GM21390 (cell line): Measurements from ENCODE around the gene SKIDA1.
A peak's percentile ranks its signal among the peaks of the same experiment; 100 is the strongest.

Experiments used
- ATAC-seq: cut with Tn5 transposase; IDR thresholded peaks from one replicate; pipeline ENCODE4 v1.9.1; 2021; ENCODE audit not compliant: unreplicated experiment

The SKIDA1 gene

GRCh38 chr10:21517134-21518031, 8.1 kb downstream of the SKIDA1 start:
- peak; percentile 69 for ATAC-seq

- peak; percentile 68 for ATAC-seq
Measured at GRCh38 chr10:21516242-21517131, 9.0 kb downstream of the SKIDA1 start.

GRCh38 chr10:21515361-21516241, 9.9 kb downstream of the SKIDA1 start:
- ATAC-seq = no peak

- no peak for ATAC-seq
Measured at GRCh38 chr10:21514818-21515351, 10.6 kb downstream of the SKIDA1 start.

- no peak for ATAC-seq
Measured at GRCh38 chr10:21514129-21514817, 11.2 kb downstream of the SKIDA1 start.

- no peak for ATAC-seq
Measured at GRCh38 chr10:21513405-21513788, 12.1 kb downstream of the SKIDA1 start.

- ATAC-seq = no peak
Measured at GRCh38 chr10:21512573-21513404, 12.7 kb downstream of the SKIDA1 start.

- no peak for ATAC-seq
Measured at GRCh38 chr10:21511946-21512572, 13.4 kb downstream of the SKIDA1 start.

- no peak for ATAC-seq
Measured at GRCh38 chr10:21511095-21511570, 14.3 kb downstream of the SKIDA1 start.

- no peak for ATAC-seq
Measured at GRCh38 chr10:21510241-21511094, 15.0 kb downstream of the SKIDA1 start.

GRCh38 chr10:21509341-21510240, 15.9 kb downstream of the SKIDA1 start:
- ATAC-seq = no peak

GRCh38 chr10:21508706-21509331, 16.7 kb downstream of the SKIDA1 start:
- no peak for ATAC-seq

- ATAC-seq = no peak
Measured at GRCh38 chr10:21507150-21507549, 18.3 kb downstream of the SKIDA1 start.

GRCh38 chr10:21506351-21506750, 19.1 kb downstream of the SKIDA1 start:
- ATAC-seq = no peak

- ATAC-seq = no peak
Measured at GRCh38 chr10:21505711-21506278, 19.7 kb downstream of the SKIDA1 start.

- no peak for ATAC-seq
Measured at GRCh38 chr10:21503542-21503941, 21.9 kb downstream of the SKIDA1 start.
